Suprapubic skin (tissue), 4 donors: ENCODE results near the gene NCBP3. TPM values are rescaled to one million over a fixed set of nuclear protein-coding genes. Genes with fewer than 3 reads are reported as not detected.

Source experiments
- DNase-seq, 2 donors: peaks; one replicate each; pipeline ENCODE4 v3.0.0-alpha.2; 2019; ENCODE audit warnings: low spot score in 2 of 2
- H3K27ac ChIP-seq: fragments of 200-600 bp; sonication (generic); one replicate; pipeline ENCODE4 v1.5.1; 2019
- H3K27me3 ChIP-seq: fragments of 200-600 bp; sonication (generic); one replicate; pipeline ENCODE4 v1.5.1; 2019
- H3K36me3 ChIP-seq: fragments of 200-600 bp; sonication (generic); one replicate; pipeline ENCODE4 v1.5.1; 2019
- H3K4me1 ChIP-seq: fragments of 200-600 bp; sonication (generic); one replicate; pipeline ENCODE4 v1.5.1; 2019
- H3K4me3 ChIP-seq: fragments of 200-600 bp; sonication (generic); one replicate; pipeline ENCODE4 v1.5.1; 2019; ENCODE audit warnings: mild to moderate bottlenecking
- H3K9me3 ChIP-seq: fragments of 200-600 bp; sonication (generic); one replicate; pipeline ENCODE4 v1.5.1; 2019
- EP300 ChIP-seq: sonication (generic); formaldehyde crosslinking; IDR thresholded peaks from one replicate; pipeline ENCODE4 v1.6.1; 2017; ENCODE audit warnings: antibody characterized with exemption
- POLR2A ChIP-seq, 2 donors: fragments of 450-650 bp; IDR thresholded peaks; one replicate each; pipeline ENCODE4 v1.6.1; 2017; ENCODE audit warnings: antibody characterized with exemption in 2 of 2, mild to moderate bottlenecking in 2 of 2, moderate library complexity in 2 of 2
- POLR2AphosphoS5 ChIP-seq, 3 donors: sonication (generic); formaldehyde crosslinking; IDR thresholded peaks; one replicate each; pipeline ENCODE4 v1.6.1; 2017; ENCODE audit warnings: antibody characterized with exemption in 3 of 3
- WGBS: methylation state at CpG from one replicate; pipeline ENCODE4 v1.1.5; 2018; 5-methylcytosine and 5-hydroxymethylcytosine counted together
- total RNA-seq, 4 donors: library from RNA; depleted of rRNA; stranded (reverse); fragments of >200 nt; gene quantifications; one replicate each; pipeline ENCODE4 v1.1.0, GENCODE V29; 2016
- TF ChIP-seq, protein P1 (sequence below), 2 donors: fragments of 200-600 bp in 1 of 2; fragments of 450-650 bp in 1 of 2; sonication (generic) in 1 of 2; IDR thresholded peaks; one replicate each; pipeline ENCODE4 v1.5.1; 2016 to 2019; ENCODE audit warnings: antibody characterized with exemption in 2 of 2, mild to moderate bottlenecking in 1 of 2, moderate library complexity in 1 of 2

The NCBP3 gene
- total RNA-seq, 4 donors from 2014 or later = 15.4 to 41.8 (median 26.1) TPM

DNA sequence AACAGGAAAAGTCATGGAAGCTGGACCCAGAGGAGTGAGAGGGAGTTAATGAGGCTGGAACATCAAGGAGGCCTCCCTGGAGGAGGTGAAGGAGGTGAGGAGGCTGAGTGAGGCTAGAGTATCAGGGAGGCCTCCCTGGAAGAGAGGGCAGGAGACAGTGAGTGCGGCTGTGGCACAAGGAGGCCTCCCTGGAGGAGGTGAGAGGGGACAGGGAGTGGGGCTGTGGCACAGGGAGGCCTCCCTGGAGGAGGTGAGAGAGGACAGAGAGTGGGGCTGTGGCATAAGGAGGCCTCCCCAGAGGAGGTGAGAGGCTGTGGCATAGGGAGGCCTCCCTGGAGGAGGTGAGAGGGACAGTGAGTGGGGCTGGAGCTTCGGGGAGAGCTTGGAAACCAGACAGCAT, 41.3 kb upstream of the NCBP3 start:
- Histone ChIP-seq H3K27ac (peak overlapping the region; percentile 91), H3K27me3 (no peaks in the 10 kb centered on the region), H3K4me1 (peaks cover 73% of the 10 kb centered on the region), H3K36me3 (peaks cover 29% of the 10 kb centered on the region), H3K4me3 (no peak overlapping the region), H3K9me3 (no peaks in the 10 kb centered on the region)
- DNase-seq = no peak
- WGBS = 74% methylated on average over 2 of the region's 2 CpGs
- TF ChIP-seq, protein P1, sequence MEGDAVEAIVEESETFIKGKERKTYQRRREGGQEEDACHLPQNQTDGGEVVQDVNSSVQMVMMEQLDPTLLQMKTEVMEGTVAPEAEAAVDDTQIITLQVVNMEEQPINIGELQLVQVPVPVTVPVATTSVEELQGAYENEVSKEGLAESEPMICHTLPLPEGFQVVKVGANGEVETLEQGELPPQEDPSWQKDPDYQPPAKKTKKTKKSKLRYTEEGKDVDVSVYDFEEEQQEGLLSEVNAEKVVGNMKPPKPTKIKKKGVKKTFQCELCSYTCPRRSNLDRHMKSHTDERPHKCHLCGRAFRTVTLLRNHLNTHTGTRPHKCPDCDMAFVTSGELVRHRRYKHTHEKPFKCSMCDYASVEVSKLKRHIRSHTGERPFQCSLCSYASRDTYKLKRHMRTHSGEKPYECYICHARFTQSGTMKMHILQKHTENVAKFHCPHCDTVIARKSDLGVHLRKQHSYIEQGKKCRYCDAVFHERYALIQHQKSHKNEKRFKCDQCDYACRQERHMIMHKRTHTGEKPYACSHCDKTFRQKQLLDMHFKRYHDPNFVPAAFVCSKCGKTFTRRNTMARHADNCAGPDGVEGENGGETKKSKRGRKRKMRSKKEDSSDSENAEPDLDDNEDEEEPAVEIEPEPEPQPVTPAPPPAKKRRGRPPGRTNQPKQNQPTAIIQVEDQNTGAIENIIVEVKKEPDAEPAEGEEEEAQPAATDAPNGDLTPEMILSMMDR (IDR thresholded peaks at IDR 0.05) = no peak
- TF ChIP-seq POLR2A (IDR thresholded peaks at IDR 0.05) (no peak), EP300 (no peak), POLR2AphosphoS5 (IDR thresholded peaks at IDR 0.05) (no peak)

DNA sequence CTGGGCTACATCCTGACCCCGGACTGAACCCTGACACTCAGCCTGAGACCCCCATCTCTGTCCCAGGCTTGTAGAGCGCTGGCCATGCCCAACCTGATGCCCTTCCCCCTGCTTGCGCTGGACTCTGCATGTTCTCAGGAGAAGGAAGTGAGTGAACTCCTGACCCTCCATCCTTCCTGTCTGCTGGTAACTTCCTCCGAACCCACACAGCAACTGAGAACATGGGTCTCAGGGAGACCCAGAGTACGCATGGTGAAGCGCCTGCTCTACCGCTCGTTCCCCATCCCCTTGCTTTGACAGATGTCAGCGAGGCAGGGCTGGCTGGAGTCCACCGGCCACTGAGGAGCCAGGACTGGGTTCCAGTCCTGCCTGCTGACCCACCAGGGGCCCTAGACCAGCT, 40.7 kb upstream of the NCBP3 start:
- Histone ChIP-seq H3K4me1 (peaks cover 67% of the 10 kb centered on the region), H3K27ac (peak overlapping the region; percentile 91), H3K27me3 (no peaks in the 10 kb centered on the region), H3K36me3 (peaks cover 33% of the 10 kb centered on the region), H3K4me3 (no peak overlapping the region), H3K9me3 (no peaks in the 10 kb centered on the region)
- no peak for DNase-seq
- WGBS = 86% methylated on average over 6 of the region's 10 CpGs
- TF ChIP-seq POLR2AphosphoS5 (IDR thresholded peaks at IDR 0.05) (no peak), POLR2A (IDR thresholded peaks at IDR 0.05) (no peak), EP300 (no peak)
- TF ChIP-seq, protein P1 (IDR thresholded peaks at IDR 0.05) = no peak

DNA sequence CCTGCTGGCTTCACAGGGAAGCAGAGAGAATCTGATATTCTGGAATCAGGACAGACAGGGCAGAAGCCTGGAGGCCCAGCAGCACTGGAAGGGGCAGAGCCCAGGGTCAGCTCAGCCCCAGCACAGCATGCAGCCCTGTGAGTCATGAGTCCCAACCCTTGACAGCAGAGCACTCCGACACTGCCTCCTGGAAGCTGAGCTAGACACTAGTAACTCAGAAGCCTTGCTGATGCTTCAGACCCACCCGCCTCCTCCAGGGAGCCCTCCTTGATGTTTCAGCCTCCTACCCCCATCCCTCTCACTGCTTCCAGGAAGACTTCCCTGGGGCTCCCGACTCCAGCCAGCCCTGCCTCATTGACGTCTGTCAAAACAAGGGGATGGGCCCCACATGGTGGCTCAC, 39.9 kb upstream of the NCBP3 start:
- H3K4me1 ChIP-seq = peaks cover 59% of the 10 kb centered on the region
- H3K27me3 ChIP-seq = no peaks in the 10 kb centered on the region
- no peak for TF ChIP-seq POLR2A (IDR thresholded peaks at IDR 0.05)
- TF ChIP-seq, protein P1 (IDR thresholded peaks at IDR 0.05) = no peak
- TF ChIP-seq EP300 = no peak
- no peak for TF ChIP-seq POLR2AphosphoS5 (IDR thresholded peaks at IDR 0.05)
- no peak for DNase-seq
- H3K36me3 ChIP-seq = peaks cover 33% of the 10 kb centered on the region
- H3K4me3 ChIP-seq = no peak overlapping the region
- no peak overlapping the region for H3K27ac ChIP-seq
- WGBS = 86% methylated on average over 4 of the region's 4 CpGs
- no peaks in the 10 kb centered on the region for H3K9me3 ChIP-seq

- 90% methylated on average over 4 of the region's 14 CpGs for WGBS
- Histone ChIP-seq H3K27me3 (no peaks in the 10 kb centered on the region), H3K4me3 (no peak overlapping the region), H3K9me3 (no peaks in the 10 kb centered on the region), H3K36me3 (peaks cover 33% of the 10 kb centered on the region), H3K27ac (no peak overlapping the region), H3K4me1 (peaks cover 52% of the 10 kb centered on the region)
- no peak for DNase-seq
- TF ChIP-seq EP300 (no peak), POLR2A (IDR thresholded peaks at IDR 0.05) (no peak), POLR2AphosphoS5 (IDR thresholded peaks at IDR 0.05) (no peak)
- TF ChIP-seq, protein P1 (IDR thresholded peaks at IDR 0.05) = no peak
Observed at GRCh38 chr17:3885271-3885670, 39.2 kb upstream of the NCBP3 start.

GRCh38 chr17:3884188-3884587, 38.1 kb upstream of the NCBP3 start:
- Histone ChIP-seq H3K9me3 (no peaks in the 10 kb centered on the region), H3K36me3 (peaks cover 33% of the 10 kb centered on the region), H3K27ac (no peak overlapping the region), H3K4me3 (no peak overlapping the region), H3K27me3 (no peaks in the 10 kb centered on the region), H3K4me1 (peaks cover 46% of the 10 kb centered on the region)
- DNase-seq = no peak
- no peak for TF ChIP-seq EP300
- no peak for TF ChIP-seq POLR2A (IDR thresholded peaks at IDR 0.05)
- no peak for TF ChIP-seq POLR2AphosphoS5 (IDR thresholded peaks at IDR 0.05)
- TF ChIP-seq, protein P1 (IDR thresholded peaks at IDR 0.05) = no peak
- 80% methylated on average over 9 of the region's 12 CpGs for WGBS
